ENCODE results near the gene DGLUCY.

DGLUCY gene

GRCh38 chr14:91207008-91207407 is 93.1 kb downstream of the DGLUCY start:
- H3K36me3 ChIP-seq (ENCODE audit: insufficient read depth, insufficient read length, low read length): peaks cover 33% of the 10 kb centered on the region
- TF ChIP-seq ZNF274 (IDR thresholded peaks at IDR 0.05; ENCODE audit: low read depth, low read length): no peak
- no peak for TF ChIP-seq YY1 (IDR thresholded peaks at IDR 0.05; ENCODE audit: insufficient read depth, insufficient read length)
- TF ChIP-seq SUZ12 (IDR thresholded peaks at IDR 0.05; ENCODE audit: extremely low read depth, insufficient read depth, insufficient read length): no peak
- no peaks in the 10 kb centered on the region for H3K9me3 ChIP-seq (ENCODE audit: insufficient read depth, low read length)
- peaks cover 2% of the 10 kb centered on the region for H3K4me1 ChIP-seq (ENCODE audit: insufficient read depth, insufficient read length)
- no peak for DNase-seq (ENCODE audit: low read depth, low spot score)
- H3K9ac ChIP-seq (ENCODE audit: insufficient read length, low read depth): no peak overlapping the region
- H3K4me3 ChIP-seq (ENCODE audit: insufficient read length, low read depth): no peak overlapping the region
- no peaks in the 10 kb centered on the region for H3K27me3 ChIP-seq (ENCODE audit: insufficient read depth, insufficient read length)

- H3K4me1 ChIP-seq (ENCODE audit: insufficient read depth, insufficient read length): no peaks in the 10 kb centered on the region
- H3K9me3 ChIP-seq (ENCODE audit: insufficient read depth, low read length): no peaks in the 10 kb centered on the region
- no peaks in the 10 kb centered on the region for H3K27me3 ChIP-seq (ENCODE audit: insufficient read depth, insufficient read length)
- no peak overlapping the region for H3K4me3 ChIP-seq (ENCODE audit: insufficient read length, low read depth)
- no peak for DNase-seq (ENCODE audit: low read depth, low spot score)
- no peak overlapping the region for H3K9ac ChIP-seq (ENCODE audit: insufficient read length, low read depth)
- TF ChIP-seq ZNF274 (IDR thresholded peaks at IDR 0.05; ENCODE audit: low read depth, low read length) (no peak), SUZ12 (IDR thresholded peaks at IDR 0.05; ENCODE audit: extremely low read depth, insufficient read depth, insufficient read length) (no peak), YY1 (IDR thresholded peaks at IDR 0.05; ENCODE audit: insufficient read depth, insufficient read length) (no peak)
- peaks cover 14% of the 10 kb centered on the region for H3K36me3 ChIP-seq (ENCODE audit: insufficient read depth, insufficient read length, low read length)
Measured at GRCh38 chr14:91211017-91211416, 97.1 kb downstream of the DGLUCY start.

- no peaks in the 10 kb centered on the region for H3K4me1 ChIP-seq (ENCODE audit: insufficient read depth, insufficient read length)
- H3K27me3 ChIP-seq (ENCODE audit: insufficient read depth, insufficient read length): no peaks in the 10 kb centered on the region
- DNase-seq (ENCODE audit: low read depth, low spot score): no peak
- H3K9me3 ChIP-seq (ENCODE audit: insufficient read depth, low read length): no peaks in the 10 kb centered on the region
- H3K36me3 ChIP-seq (ENCODE audit: insufficient read depth, insufficient read length, low read length): peaks cover 22% of the 10 kb centered on the region
- H3K4me3 ChIP-seq (ENCODE audit: insufficient read length, low read depth): no peak overlapping the region
- no peak for TF ChIP-seq SUZ12 (IDR thresholded peaks at IDR 0.05; ENCODE audit: extremely low read depth, insufficient read depth, insufficient read length)
- TF ChIP-seq ZNF274 (IDR thresholded peaks at IDR 0.05; ENCODE audit: low read depth, low read length): no peak
- no peak for TF ChIP-seq YY1 (IDR thresholded peaks at IDR 0.05; ENCODE audit: insufficient read depth, insufficient read length)
- no peak overlapping the region for H3K9ac ChIP-seq (ENCODE audit: insufficient read length, low read depth)
Measured at GRCh38 chr14:91214306-91214705, 100.4 kb downstream of the DGLUCY start.

GRCh38 chr14:91215381-91215780 is 101.5 kb downstream of the DGLUCY start:
- H3K4me3 ChIP-seq (ENCODE audit: insufficient read length, low read depth): no peak overlapping the region
- DNase-seq (ENCODE audit: low read depth, low spot score): no peak
- H3K4me1 ChIP-seq (ENCODE audit: insufficient read depth, insufficient read length): peaks cover 2% of the 10 kb centered on the region
- H3K36me3 ChIP-seq (ENCODE audit: insufficient read depth, insufficient read length, low read length): peaks cover 21% of the 10 kb centered on the region
- H3K9me3 ChIP-seq (ENCODE audit: insufficient read depth, low read length): no peaks in the 10 kb centered on the region
- H3K27me3 ChIP-seq (ENCODE audit: insufficient read depth, insufficient read length): no peaks in the 10 kb centered on the region
- H3K9ac ChIP-seq (ENCODE audit: insufficient read length, low read depth): no peak overlapping the region
- TF ChIP-seq SUZ12 (IDR thresholded peaks at IDR 0.05; ENCODE audit: extremely low read depth, insufficient read depth, insufficient read length) (no peak), ZNF274 (IDR thresholded peaks at IDR 0.05; ENCODE audit: low read depth, low read length) (no peak), YY1 (IDR thresholded peaks at IDR 0.05; ENCODE audit: insufficient read depth, insufficient read length) (no peak)

GRCh38 chr14:91216731-91217226 is 102.9 kb downstream of the DGLUCY start:
- Histone ChIP-seq H3K4me1 (ENCODE audit: insufficient read depth, insufficient read length) (peaks cover 2% of the 10 kb centered on the region), H3K27me3 (ENCODE audit: insufficient read depth, insufficient read length) (no peaks in the 10 kb centered on the region), H3K36me3 (ENCODE audit: insufficient read depth, insufficient read length, low read length) (peaks cover 25% of the 10 kb centered on the region), H3K4me3 (ENCODE audit: insufficient read length, low read depth) (no peak overlapping the region), H3K9ac (ENCODE audit: insufficient read length, low read depth) (no peak overlapping the region), H3K9me3 (ENCODE audit: insufficient read depth, low read length) (no peaks in the 10 kb centered on the region)
- DNase-seq (ENCODE audit: low read depth, low spot score): no peak
- no peak for TF ChIP-seq YY1 (IDR thresholded peaks at IDR 0.05; ENCODE audit: insufficient read depth, insufficient read length)
- no peak for TF ChIP-seq ZNF274 (IDR thresholded peaks at IDR 0.05; ENCODE audit: low read depth, low read length)
- no peak for TF ChIP-seq SUZ12 (IDR thresholded peaks at IDR 0.05; ENCODE audit: extremely low read depth, insufficient read depth, insufficient read length)

- Histone ChIP-seq H3K4me3 (ENCODE audit: insufficient read length, low read depth) (no peak overlapping the region), H3K36me3 (ENCODE audit: insufficient read depth, insufficient read length, low read length) (peaks cover 25% of the 10 kb centered on the region), H3K4me1 (ENCODE audit: insufficient read depth, insufficient read length) (peaks cover 2% of the 10 kb centered on the region), H3K27me3 (ENCODE audit: insufficient read depth, insufficient read length) (no peaks in the 10 kb centered on the region), H3K9me3 (ENCODE audit: insufficient read depth, low read length) (no peaks in the 10 kb centered on the region), H3K9ac (ENCODE audit: insufficient read length, low read depth) (no peak overlapping the region)
- DNase-seq (ENCODE audit: low read depth, low spot score): no peak
- no peak for TF ChIP-seq YY1 (IDR thresholded peaks at IDR 0.05; ENCODE audit: insufficient read depth, insufficient read length)
- no peak for TF ChIP-seq SUZ12 (IDR thresholded peaks at IDR 0.05; ENCODE audit: extremely low read depth, insufficient read depth, insufficient read length)
- TF ChIP-seq ZNF274 (IDR thresholded peaks at IDR 0.05; ENCODE audit: low read depth, low read length): no peak
Measured at GRCh38 chr14:91218014-91218413, 104.1 kb downstream of the DGLUCY start.

- Histone ChIP-seq H3K9ac (ENCODE audit: insufficient read length, low read depth) (no peak overlapping the region), H3K9me3 (ENCODE audit: insufficient read depth, low read length) (no peaks in the 10 kb centered on the region), H3K4me3 (ENCODE audit: insufficient read length, low read depth) (no peak overlapping the region), H3K4me1 (ENCODE audit: insufficient read depth, insufficient read length) (peaks cover 2% of the 10 kb centered on the region), H3K27me3 (ENCODE audit: insufficient read depth, insufficient read length) (no peaks in the 10 kb centered on the region), H3K36me3 (ENCODE audit: insufficient read depth, insufficient read length, low read length) (peaks cover 27% of the 10 kb centered on the region)
- TF ChIP-seq SUZ12 (IDR thresholded peaks at IDR 0.05; ENCODE audit: extremely low read depth, insufficient read depth, insufficient read length) (no peak), YY1 (IDR thresholded peaks at IDR 0.05; ENCODE audit: insufficient read depth, insufficient read length) (no peak), ZNF274 (IDR thresholded peaks at IDR 0.05; ENCODE audit: low read depth, low read length) (no peak)
- DNase-seq (ENCODE audit: low read depth, low spot score): no peak
Measured at GRCh38 chr14:91219517-91220389, 105.9 kb downstream of the DGLUCY start.

All from NT2/D1 (cell line).